DMS 273 (cell line): Measurements from ENCODE around the gene ZNF23.

ENCODE experiments used
- DNase-seq: peaks from one replicate; lab custom pipeline; 2025; ENCODE audit not compliant: unreplicated experiment; lab: John Stamatoyannopoulos, UW

ZNF23 gene

DNA sequence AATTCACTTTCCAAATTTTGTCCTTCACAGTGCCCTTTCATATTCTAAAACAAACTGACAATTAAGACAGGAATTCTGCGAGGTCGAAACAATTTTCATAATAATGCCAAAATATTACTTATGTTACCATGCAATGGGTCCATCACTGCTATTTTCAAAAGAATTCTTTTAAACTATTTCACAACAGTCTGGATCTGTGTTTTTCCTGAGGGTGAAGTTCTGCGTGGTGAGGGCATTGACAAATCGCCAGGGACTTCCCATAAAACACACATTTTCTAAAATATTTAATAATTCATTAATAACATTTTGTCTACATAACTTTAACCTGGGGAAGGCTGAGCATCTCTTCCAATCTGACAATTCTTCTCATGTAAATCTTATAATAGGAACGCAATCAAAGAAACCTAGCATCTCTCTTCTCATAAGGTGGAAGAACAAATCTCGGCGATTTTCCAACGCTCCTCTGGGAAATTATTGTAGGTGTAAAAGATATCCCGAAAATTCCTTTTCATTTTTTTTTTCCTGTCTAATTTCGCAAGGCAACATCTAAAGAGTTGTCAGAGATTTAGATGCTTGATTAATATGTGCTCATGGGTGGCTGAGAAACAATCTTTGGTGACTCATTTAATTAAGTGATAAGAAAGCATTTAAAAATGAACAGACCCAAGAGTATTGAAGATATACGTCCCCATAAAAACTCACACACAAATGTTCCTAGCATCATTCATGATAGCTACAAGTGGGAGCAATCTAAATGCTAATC, 62.1 kb downstream of the ZNF23 start:
- no peak for DNase-seq
